ENCODE data around the gene EEF1AKMT2. TPM values are rescaled to one million over a fixed set of nuclear protein-coding genes. Genes with fewer than 3 reads are reported as not detected.
"Not testable (repeated sequence)": the region's sequence is repeated elsewhere in the genome, so short reads cannot be mapped to it uniquely, and the experiment has no call there.

Gene EEF1AKMT2
- 22.4 TPM for polyA plus RNA-seq (2013, experiment 1 of 2)
- 30.5 TPM for polyA plus RNA-seq (2013, experiment 2 of 2)

- Histone ChIP-seq H3K27ac (ENCODE audit: low read depth, low read length) (peak within 1 kb of the TSS; percentile 92), H3K4me3 (ENCODE audit: low read length) (peak within 1 kb of the TSS; percentile 88), H3K9ac (ENCODE audit: low read depth, low read length) (peak within 1 kb of the TSS; percentile 90), H3K4me1 (ENCODE audit: insufficient read depth, low read length) (no peaks in the 10 kb centered on the region), H3K27me3 (ENCODE audit: insufficient read depth, low read length) (no peaks in the 10 kb centered on the region), H3K36me3 (ENCODE audit: insufficient read depth, low read length) (peaks cover 26% of the 10 kb centered on the region), H3K9me3 (ENCODE audit: insufficient read depth, low read depth, low read length) (no peaks in the 10 kb centered on the region)
- under 1% methylated on average over 79 of the region's 79 CpGs for WGBS
These were observed at the start of gene EEF1AKMT2 for GRCh38 chr10:124791547-124792348. Gene EEF1AKMT2, minus strand, starts transcription at chr10:124791887. Its CDS starts 54 bp downstream, at chr10:124791833.

DNA sequence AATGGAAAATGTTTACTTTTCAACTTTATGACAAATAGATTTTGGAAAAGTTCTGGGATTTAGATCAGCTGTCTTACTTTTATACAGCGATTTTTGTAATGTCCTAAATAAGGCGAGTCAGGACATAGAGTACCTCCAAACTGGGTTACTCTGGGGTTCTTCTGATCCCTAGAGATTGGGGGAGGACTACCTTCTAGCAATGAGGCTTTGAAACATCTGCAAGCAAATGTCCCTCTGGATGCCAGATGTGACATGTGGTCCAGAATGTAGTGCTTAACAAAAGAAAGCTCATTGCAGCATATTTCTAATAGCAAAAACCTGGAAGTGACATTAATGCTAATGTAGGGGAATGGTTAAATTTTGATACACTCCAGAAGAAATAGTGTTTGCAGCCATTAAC lies 46.0 kb upstream of the EEF1AKMT2 start:
- Histone ChIP-seq H3K9ac (ENCODE audit: low read depth, low read length) (no peak overlapping the region), H3K9me3 (ENCODE audit: insufficient read depth, low read depth, low read length) (no peaks in the 10 kb centered on the region), H3K4me3 (ENCODE audit: low read length) (no peak overlapping the region), H3K36me3 (ENCODE audit: insufficient read depth, low read length) (peaks cover 36% of the 10 kb centered on the region), H3K27me3 (ENCODE audit: insufficient read depth, low read length) (no peaks in the 10 kb centered on the region), H3K27ac (ENCODE audit: low read depth, low read length) (no peak overlapping the region), H3K4me1 (ENCODE audit: insufficient read depth, low read length) (no peaks in the 10 kb centered on the region)
- 98% methylated on average over 2 of the region's 2 CpGs for WGBS

- H3K36me3 ChIP-seq (ENCODE audit: insufficient read depth, low read length) = peaks cover 96% of the 10 kb centered on the region
- H3K9ac ChIP-seq (ENCODE audit: low read depth, low read length) = no peak overlapping the region
- no peaks in the 10 kb centered on the region for H3K4me1 ChIP-seq (ENCODE audit: insufficient read depth, low read length)
These were observed 39.4 kb upstream of the EEF1AKMT2 start for GRCh38 chr10:124831116-124831515.

GRCh38 chr10:124830445-124830844 lies 38.8 kb upstream of the EEF1AKMT2 start:
- H3K27me3 ChIP-seq (ENCODE audit: insufficient read depth, low read length) = no peaks in the 10 kb centered on the region
- no peaks in the 10 kb centered on the region for H3K9me3 ChIP-seq (ENCODE audit: insufficient read depth, low read depth, low read length)
- H3K4me1 ChIP-seq (ENCODE audit: insufficient read depth, low read length) = no peaks in the 10 kb centered on the region
- no peak overlapping the region for H3K27ac ChIP-seq (ENCODE audit: low read depth, low read length)
- peaks cover 94% of the 10 kb centered on the region for H3K36me3 ChIP-seq (ENCODE audit: insufficient read depth, low read length)
- H3K4me3 ChIP-seq (ENCODE audit: low read length) = no peak overlapping the region
- no peak overlapping the region for H3K9ac ChIP-seq (ENCODE audit: low read depth, low read length)

More at GRCh38 chr10:124831116-124831515, 39.4 kb upstream of the EEF1AKMT2 start:
- no peak overlapping the region for H3K4me3 ChIP-seq (ENCODE audit: low read length)
- H3K27ac ChIP-seq (ENCODE audit: low read depth, low read length) = no peak overlapping the region
- no peaks in the 10 kb centered on the region for H3K9me3 ChIP-seq (ENCODE audit: insufficient read depth, low read depth, low read length)
- WGBS = 95% methylated on average over 3 of the region's 3 CpGs
- H3K27me3 ChIP-seq (ENCODE audit: insufficient read depth, low read length) = no peaks in the 10 kb centered on the region

DNA sequence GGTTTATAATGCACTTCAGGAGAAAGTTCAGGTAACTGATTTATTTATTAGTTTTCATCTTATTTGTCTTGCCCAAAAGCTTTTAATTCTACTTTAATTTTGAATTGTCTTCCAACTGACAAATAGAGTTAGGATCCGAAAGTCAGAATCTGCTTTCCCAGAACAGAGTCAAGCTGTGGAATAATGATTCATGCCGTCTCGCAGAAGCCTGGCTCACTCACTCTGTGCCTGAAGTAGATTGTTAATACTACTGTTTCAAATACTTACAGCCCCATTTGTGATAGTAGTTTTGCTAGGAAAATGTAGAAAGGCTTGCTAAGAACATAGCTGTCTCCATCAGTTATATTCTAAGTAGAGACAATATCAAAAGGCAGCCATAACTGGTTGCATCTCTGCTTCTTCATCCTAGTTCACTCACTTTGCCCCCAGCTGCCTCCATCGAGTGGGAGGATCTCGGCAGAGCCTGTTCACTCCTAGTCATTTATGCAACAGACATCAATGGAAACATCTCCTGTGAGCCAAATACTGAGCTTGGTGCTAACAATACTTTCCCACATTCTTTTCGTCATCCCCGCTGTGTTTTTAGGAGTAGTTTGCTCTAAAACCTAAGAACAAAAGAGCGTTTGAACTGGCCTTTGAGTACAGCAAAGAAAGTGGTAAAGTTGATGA lies 37.9 kb upstream of the EEF1AKMT2 start:
- Histone ChIP-seq H3K9ac (ENCODE audit: low read depth, low read length) (no peak overlapping the region), H3K9me3 (ENCODE audit: insufficient read depth, low read depth, low read length) (no peaks in the 10 kb centered on the region), H3K4me3 (ENCODE audit: low read length) (no peak overlapping the region), H3K36me3 (ENCODE audit: insufficient read depth, low read length) (peaks cover 85% of the 10 kb centered on the region), H3K27ac (ENCODE audit: low read depth, low read length) (no peak overlapping the region), H3K4me1 (ENCODE audit: insufficient read depth, low read length) (no peaks in the 10 kb centered on the region), H3K27me3 (ENCODE audit: insufficient read depth, low read length) (no peaks in the 10 kb centered on the region)
- 94% methylated on average over 8 of the region's 8 CpGs for WGBS

DNA sequence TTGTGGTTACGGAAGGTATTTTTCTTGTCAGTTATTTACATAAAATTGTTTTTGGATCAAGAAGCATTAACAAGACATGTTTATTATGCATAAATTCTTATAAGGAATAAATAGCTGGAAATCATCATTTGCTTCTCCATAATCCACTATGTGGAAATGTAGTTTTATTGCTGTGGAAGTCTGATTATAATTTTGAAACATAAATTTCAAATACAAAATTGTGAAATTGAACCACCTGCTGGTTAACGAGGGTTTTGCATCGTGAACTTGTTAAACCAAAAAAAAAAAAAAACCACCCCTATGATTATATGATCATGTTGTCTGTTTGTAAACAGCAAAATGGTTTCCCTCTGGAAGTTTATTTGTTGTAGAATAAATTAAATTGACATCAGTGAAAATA lies 35.8 kb upstream of the EEF1AKMT2 start:
- Histone ChIP-seq H3K9me3 (ENCODE audit: insufficient read depth, low read depth, low read length) (no peaks in the 10 kb centered on the region), H3K36me3 (ENCODE audit: insufficient read depth, low read length) (peaks cover 71% of the 10 kb centered on the region), H3K27me3 (ENCODE audit: insufficient read depth, low read length) (no peaks in the 10 kb centered on the region), H3K27ac (ENCODE audit: low read depth, low read length) (no peak overlapping the region), H3K4me1 (ENCODE audit: insufficient read depth, low read length) (no peaks in the 10 kb centered on the region), H3K9ac (ENCODE audit: low read depth, low read length) (no peak overlapping the region), H3K4me3 (ENCODE audit: low read length) (no peak overlapping the region)
- WGBS = no CpG with 5 or more reads among the region's 3 CpGs

DNA sequence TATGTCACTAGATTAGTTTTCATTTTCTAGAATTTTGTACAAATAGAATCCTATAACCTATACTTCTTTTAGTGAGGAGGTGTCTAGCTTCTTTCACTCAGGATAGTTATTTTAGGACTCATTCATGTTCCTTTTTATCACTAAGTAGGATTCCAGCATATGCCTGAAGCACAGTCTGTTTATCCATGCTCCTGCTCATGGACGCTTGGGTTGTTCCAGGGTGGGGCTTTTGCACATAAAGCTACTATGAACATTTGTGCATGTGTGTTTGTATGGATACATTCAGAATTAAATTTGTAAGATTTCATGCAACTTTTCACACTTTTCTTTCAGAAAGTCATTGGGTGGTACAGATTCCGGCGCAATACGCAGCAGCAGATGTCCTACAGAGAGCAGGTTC lies 34.6 kb upstream of the EEF1AKMT2 start:
- 97% methylated on average over 4 of the region's 4 CpGs for WGBS
- H3K4me1 ChIP-seq (ENCODE audit: insufficient read depth, low read length) = no peaks in the 10 kb centered on the region
- peaks cover 70% of the 10 kb centered on the region for H3K36me3 ChIP-seq (ENCODE audit: insufficient read depth, low read length)
- H3K4me3 ChIP-seq (ENCODE audit: low read length) = no peak overlapping the region
- H3K27ac ChIP-seq (ENCODE audit: low read depth, low read length) = no peak overlapping the region
- H3K9me3 ChIP-seq (ENCODE audit: insufficient read depth, low read depth, low read length) = no peaks in the 10 kb centered on the region
- H3K9ac ChIP-seq (ENCODE audit: low read depth, low read length) = no peak overlapping the region
- H3K27me3 ChIP-seq (ENCODE audit: insufficient read depth, low read length) = no peaks in the 10 kb centered on the region

- Histone ChIP-seq H3K9ac (ENCODE audit: low read depth, low read length) (no peak overlapping the region), H3K27ac (ENCODE audit: low read depth, low read length) (no peak overlapping the region), H3K4me3 (ENCODE audit: low read length) (no peak overlapping the region), H3K9me3 (ENCODE audit: insufficient read depth, low read depth, low read length) (no peaks in the 10 kb centered on the region), H3K36me3 (ENCODE audit: insufficient read depth, low read length) (peaks cover 66% of the 10 kb centered on the region), H3K27me3 (ENCODE audit: insufficient read depth, low read length) (no peaks in the 10 kb centered on the region), H3K4me1 (ENCODE audit: insufficient read depth, low read length) (no peaks in the 10 kb centered on the region)
These were observed 34.0 kb upstream of the EEF1AKMT2 start for GRCh38 chr10:124825702-124826101.

- H3K9ac ChIP-seq (ENCODE audit: low read depth, low read length); H3K9me3 ChIP-seq (ENCODE audit: insufficient read depth, low read depth, low read length); H3K4me3 ChIP-seq (ENCODE audit: low read length); H3K27ac ChIP-seq (ENCODE audit: low read depth, low read length); H3K4me1 ChIP-seq (ENCODE audit: insufficient read depth, low read length); H3K27me3 ChIP-seq (ENCODE audit: insufficient read depth, low read length): not testable (repeated sequence)
- peaks cover 63% of the 10 kb centered on the region for H3K36me3 ChIP-seq (ENCODE audit: insufficient read depth, low read length)
- WGBS = 93% methylated on average over 7 of the region's 7 CpGs
These were observed 33.2 kb upstream of the EEF1AKMT2 start for GRCh38 chr10:124824932-124825331.

DNA sequence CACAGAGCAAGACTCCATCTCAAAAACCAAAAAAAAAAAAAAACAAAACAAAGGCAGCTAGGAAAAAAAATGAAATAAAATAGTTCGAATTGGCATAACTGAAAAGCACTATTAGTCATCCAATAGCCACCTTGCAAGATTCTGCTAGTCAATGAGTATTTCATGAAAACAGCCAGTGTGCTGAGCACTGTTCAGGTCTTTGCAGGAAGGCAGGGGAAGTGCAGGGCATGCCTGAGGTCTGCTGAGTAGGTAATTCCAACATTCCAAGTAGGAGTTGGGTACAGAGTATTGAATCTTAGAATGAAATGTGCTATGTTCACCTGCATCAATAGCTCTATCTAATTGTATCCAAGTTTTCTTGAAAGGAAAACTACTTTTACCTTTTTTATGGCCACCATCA lies 32.8 kb upstream of the EEF1AKMT2 start:
- Histone ChIP-seq H3K27ac (ENCODE audit: low read depth, low read length) (no peak overlapping the region), H3K4me1 (ENCODE audit: insufficient read depth, low read length) (no peaks in the 10 kb centered on the region), H3K9ac (ENCODE audit: low read depth, low read length) (no peak overlapping the region), H3K9me3 (ENCODE audit: insufficient read depth, low read depth, low read length) (no peaks in the 10 kb centered on the region), H3K27me3 (ENCODE audit: insufficient read depth, low read length) (no peaks in the 10 kb centered on the region), H3K4me3 (ENCODE audit: low read length) (no peak overlapping the region), H3K36me3 (ENCODE audit: insufficient read depth, low read length) (peaks cover 62% of the 10 kb centered on the region)
- WGBS = 100% methylated on average over 1 of the region's 1 CpG

GRCh38 chr10:124821520-124821919 lies 29.8 kb upstream of the EEF1AKMT2 start:
- WGBS = 82% methylated on average over 4 of the region's 4 CpGs
- H3K36me3 ChIP-seq (ENCODE audit: insufficient read depth, low read length) = peaks cover 58% of the 10 kb centered on the region
- H3K27me3 ChIP-seq (ENCODE audit: insufficient read depth, low read length) = no peaks in the 10 kb centered on the region
- no peak overlapping the region for H3K4me3 ChIP-seq (ENCODE audit: low read length)
- no peak overlapping the region for H3K9ac ChIP-seq (ENCODE audit: low read depth, low read length)
- H3K4me1 ChIP-seq (ENCODE audit: insufficient read depth, low read length) = no peaks in the 10 kb centered on the region
- no peaks in the 10 kb centered on the region for H3K9me3 ChIP-seq (ENCODE audit: insufficient read depth, low read depth, low read length)
- H3K27ac ChIP-seq (ENCODE audit: low read depth, low read length) = no peak overlapping the region
